HG03342 (cell line): ENCODE data around the gene MAP4K4.

Source experiments
- ATAC-seq: cut with Tn5 transposase; IDR thresholded peaks from one replicate; pipeline ENCODE4 v1.9.1; 2021; ENCODE audit warnings: mild to moderate bottlenecking, moderate library complexity; ENCODE audit not compliant: unreplicated experiment

MAP4K4 gene

DNA sequence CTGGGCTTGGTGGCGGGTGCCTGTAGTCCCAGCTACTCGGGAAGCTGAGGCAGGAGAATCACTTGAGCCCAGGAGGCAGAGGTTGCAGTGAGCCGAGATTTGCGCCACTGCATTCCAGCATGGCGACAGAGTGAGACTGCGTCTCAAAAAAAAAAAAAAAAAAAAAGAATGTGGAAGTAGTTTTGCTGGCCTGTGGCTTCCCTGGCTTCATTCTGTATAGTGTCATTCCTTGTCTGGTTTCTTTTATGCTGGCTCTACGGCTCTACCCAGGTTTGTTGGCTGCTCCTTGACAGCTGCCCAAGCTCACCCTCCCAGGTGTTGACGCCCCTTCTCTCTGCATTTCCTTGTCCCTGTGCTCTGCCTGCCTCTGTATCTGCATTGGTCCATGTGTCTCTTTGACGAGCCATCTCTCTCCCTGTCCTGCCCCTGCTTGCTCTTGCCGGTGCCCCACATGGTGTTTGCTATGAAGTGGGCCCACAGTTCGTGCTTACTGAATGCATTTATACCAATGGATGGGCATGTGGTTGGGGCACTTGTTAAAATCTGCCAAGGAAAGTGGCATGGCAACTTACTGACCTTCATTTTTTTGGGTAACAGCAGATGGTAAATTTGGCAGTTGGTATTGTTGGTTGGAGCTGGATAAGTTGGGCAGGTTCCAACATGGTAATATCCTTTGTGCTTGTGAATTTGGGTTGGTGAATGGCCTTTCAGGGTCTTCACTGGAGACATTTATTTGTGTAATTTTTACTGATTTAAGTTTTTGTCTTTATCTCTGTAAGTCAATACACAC is 113.9 kb downstream of the MAP4K4 start:
- no peak for ATAC-seq

DNA sequence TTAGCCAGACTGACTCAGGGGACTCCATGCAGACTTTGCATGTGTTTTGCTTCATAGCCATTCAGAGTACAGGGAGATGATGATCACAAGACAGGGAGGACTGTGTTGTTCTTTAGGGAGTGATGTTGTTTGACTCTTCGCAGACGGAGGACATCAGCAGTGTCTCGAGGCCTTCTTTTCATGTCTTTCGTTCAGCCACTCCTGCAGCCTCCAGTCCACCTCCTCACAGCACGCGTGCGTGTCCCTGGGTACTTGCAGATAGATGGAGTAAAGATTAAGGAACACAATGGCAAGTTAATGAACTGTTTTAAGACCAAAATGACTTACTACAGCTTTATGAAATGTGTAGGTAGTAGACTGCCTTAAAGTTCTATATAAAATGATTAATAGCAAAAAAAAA is 114.7 kb downstream of the MAP4K4 start:
- ATAC-seq, result no peak

DNA sequence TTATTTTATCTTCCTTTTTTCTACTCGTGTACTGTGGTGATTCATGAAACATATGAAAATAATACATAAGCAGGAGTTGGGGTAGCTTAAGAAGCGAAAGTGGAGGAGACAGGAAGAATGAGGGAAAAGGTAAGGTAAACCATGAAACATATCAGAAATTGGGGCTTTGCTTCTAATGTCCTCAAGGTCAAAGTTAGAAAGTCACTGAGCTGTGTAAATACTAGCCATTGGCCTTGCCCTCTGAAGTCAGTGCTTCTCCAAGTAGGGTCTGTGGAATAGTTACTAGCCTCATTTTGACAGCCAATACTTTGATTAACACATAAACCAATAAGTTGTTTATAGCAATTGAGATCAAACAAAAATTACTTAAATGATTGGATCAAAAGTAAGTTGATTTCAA is 117.2 kb downstream of the MAP4K4 start:
- no peak for ATAC-seq

DNA sequence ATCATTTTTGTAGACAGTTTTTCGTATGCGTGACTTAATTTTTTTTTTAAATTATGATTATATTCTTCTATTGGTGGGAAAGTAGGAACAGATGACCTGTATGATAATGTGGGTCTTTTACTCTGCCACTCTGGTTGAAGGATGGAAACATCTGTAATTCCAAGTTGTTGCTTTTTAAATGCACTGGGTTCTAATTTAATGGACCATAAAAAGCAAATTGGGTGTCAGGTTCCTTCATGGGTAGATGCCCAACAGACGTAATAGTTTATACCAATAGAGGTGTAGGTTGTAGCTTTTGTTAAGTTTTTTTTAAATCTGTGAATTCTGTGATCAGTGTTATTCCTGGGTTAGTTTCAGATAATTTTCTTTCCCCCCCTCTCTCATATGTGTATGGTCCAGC is 117.6 kb downstream of the MAP4K4 start:
- no peak for ATAC-seq

DNA sequence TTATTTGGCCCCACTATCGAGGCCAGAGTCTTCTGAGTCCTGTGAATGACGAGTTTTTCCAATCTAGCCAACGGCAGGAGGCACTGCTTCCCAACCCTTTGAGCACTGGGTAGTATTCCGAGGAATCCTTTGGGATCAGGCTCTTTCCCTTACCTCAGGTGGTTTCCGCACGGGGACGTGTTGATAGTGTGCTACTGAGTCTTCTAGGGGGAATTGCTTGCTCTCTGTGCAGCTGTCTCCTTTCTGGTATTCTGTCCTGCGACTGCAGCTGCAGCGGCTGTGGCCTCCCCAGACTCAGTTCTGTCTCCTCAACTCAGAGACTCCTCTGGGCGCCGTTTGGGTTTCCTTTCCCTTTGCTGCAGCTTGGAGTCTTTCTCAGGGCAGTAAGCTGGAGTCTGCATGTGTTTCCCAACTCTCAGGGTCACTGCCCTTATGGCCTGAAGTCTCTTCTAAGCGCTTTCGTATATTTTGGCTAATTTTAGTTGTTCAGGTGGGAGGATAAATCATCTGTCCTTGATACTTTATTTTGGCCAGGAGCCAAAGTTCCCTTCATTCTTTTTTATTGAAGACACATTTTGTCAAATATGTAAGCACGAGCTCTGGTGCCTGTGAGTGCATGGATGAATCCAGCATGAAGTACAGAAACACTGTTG is 118.4 kb downstream of the MAP4K4 start:
- ATAC-seq, result no peak

- no peak for ATAC-seq
These were observed 119.1 kb downstream of the MAP4K4 start for GRCh38 chr2:101816598-101816997.

- ATAC-seq, result no peak
These were observed 120.0 kb downstream of the MAP4K4 start for GRCh38 chr2:101817481-101817880.

- ATAC-seq, result no peak
These were observed 121.3 kb downstream of the MAP4K4 start for GRCh38 chr2:101818531-101819451.

DNA sequence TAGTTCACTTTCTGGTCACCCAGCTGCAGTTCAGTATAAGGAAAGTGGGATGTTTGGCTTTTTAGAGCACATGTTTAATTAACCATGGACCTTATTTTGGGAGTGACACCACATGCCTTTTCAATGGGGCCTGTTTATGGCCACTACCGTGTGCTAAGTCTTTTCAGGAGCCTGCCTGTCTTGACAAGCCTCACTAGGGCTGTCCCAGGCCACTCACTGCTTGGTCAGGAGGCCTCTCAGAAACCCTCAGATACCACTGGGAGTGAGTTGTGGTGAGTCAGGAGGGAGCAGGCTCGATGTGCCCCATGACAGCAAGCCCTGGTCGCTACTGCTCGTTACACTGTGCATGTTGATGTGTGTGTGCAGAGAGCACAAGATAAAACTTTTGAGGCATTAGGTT is 123.0 kb downstream of the MAP4K4 start:
- ATAC-seq, result no peak

DNA sequence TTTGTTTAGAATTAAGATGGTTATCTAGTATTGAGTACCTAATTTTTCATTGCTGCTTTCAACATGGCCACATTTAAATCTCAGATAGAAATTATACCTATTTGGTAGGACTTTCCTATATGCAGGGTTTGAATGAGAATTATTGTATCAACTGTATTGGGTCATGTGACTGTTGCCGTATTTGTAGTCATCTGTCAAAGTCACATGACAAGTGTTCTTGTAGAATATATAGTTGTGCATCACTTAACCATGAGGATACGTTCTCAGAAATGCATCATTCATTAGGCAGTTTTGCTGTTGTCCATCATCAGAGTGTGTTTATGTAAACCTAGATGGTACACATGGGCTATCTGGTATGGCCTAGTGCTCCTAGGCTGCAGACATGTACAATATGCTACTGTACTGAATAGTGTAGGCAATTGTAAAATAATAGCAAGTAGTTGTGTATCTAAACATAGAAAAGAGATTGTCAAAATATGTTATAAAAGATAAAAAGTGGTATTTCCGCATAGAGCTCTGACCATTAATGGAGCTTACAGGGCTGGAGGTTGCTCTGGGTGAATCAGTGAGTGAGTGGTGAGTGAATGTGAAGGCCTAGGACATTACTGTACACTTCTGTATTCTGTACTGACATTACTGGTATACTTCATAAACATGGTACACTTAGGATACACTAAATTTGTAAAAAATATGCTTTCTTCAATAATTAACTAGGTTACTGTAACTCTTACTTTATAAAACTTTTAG is 123.7 kb downstream of the MAP4K4 start:
- no peak for ATAC-seq

DNA sequence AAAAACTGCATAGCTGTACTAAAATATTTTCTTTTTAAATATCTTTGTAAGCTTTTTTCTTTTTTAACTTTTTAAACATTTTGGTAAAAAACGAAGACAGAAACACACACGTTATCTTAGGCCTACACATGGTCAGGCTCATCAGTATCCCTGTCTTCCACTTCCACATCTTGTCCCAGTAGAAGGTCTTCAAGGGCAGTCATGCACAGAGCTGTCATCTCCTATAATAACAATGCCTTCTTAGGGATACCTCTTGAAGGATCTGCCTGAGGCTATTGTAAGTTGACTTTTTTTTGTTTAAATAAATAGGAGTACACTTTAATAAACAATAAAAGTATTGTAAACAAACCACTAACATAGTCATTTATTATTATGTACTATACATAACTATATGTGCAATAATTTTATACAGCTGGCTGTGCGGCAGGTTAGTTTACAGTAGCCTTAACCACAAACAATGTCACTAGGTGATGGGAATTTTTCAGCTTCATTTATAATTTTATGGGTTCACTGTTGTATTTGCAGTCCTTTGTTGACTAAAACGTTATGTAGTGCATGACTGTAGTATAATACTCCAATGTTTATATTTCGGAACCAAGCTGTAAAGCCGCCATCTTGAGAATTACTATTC is 124.4 kb downstream of the MAP4K4 start:
- ATAC-seq, result no peak

- peak; percentile 64 for ATAC-seq
These were observed 125.9 kb downstream of the MAP4K4 start for GRCh38 chr2:101823347-101823791.

GRCh38 chr2:101823859-101824258 is 126.4 kb downstream of the MAP4K4 start:
- ATAC-seq, result no peak

DNA sequence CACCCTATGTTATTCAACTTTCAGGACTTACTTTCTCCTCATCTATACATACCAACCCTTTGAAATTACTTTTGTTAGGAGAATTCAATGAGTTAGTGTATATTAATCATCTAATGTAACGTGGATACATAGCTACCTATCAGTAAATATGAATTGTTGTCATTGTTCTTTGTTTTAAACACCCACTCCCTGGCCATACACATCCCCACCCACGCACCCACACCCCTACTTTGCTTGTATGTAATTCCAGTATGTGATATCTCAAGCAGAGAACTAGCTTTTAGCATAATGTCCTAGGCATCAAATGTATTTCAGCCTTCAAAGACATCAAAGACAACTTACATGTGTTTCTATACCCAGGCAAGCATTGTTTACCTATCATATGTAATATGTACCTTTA is 129.2 kb downstream of the MAP4K4 start:
- ATAC-seq, result no peak

DNA sequence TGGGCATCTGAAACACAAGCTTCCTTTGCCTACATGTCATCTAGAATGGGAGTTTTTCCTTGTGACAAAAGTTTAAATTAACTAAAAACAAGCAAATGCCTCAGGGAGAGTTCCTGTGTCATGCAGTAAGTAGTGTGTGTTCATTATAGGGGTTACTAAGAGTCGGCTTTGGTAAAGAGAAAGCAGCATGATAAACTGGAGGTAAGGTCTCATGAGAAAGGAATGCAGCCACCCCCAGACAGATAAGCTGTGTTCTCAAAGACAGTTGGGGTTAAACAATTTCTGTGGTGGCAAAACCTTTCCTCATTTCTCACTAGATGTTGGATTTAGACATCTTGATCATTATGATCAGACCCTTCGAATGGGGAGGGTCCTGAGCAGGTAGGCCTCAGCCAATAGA is 129.7 kb downstream of the MAP4K4 start:
- no peak for ATAC-seq

DNA sequence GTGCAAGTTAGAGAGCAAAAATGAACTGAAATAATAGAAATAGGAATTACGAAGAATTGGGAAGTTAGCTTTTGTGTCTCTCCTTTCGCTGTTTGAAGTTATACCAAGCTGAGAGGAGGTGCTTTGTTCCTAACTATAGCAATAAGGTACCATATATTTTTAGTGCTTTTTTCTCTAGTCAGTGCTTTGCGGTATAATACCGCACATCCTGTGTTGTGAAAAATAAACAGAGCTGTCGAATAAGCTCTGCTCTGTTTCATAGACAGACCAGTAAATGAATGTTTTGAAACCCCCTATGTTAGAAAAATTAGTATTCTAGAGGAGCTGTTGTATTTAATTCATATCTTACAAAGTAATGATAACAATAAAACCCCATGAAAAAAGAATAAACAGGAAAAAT is 130.8 kb downstream of the MAP4K4 start:
- ATAC-seq, result no peak

GRCh38 chr2:101828673-101829334 is 131.3 kb downstream of the MAP4K4 start:
- ATAC-seq, result no peak

GRCh38 chr2:101829429-101829828 is 131.9 kb downstream of the MAP4K4 start:
- ATAC-seq, result no peak

DNA sequence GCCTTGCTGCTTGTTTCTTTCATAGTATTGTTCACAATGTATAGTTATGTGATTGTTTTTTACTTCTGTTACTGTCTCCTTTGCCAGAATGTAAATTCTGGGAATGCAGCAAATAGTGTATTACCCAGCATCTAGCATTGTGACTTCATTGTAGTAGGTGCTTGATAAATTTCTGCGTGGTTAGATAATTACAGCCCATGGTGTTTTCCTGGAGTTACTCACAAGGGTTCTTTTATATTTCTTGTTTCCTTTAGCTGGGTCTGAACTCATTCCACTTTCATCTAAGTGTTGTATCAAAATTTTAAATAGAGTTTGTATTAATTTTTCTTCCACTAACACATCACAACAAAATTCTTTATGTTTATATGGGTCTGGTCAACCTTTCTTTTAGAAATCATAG is 132.6 kb downstream of the MAP4K4 start:
- no peak for ATAC-seq

GRCh38 chr2:101830555-101830954 is 133.0 kb downstream of the MAP4K4 start:
- peak; percentile 54 for ATAC-seq
